Neural cell (in vitro differentiated cells): ENCODE measurements around the gene GGA1.

Experiments
- POLR2AphosphoS5 ChIP-seq: IDR thresholded peaks from 2 replicates; pipeline ENCODE4 v1.6.1; 2012
- TF ChIP-seq, protein P1 (sequence below): IDR thresholded peaks from 2 replicates; pipeline ENCODE4 v1.6.1; 2012; ENCODE audit warnings: borderline replicate concordance

DNA sequence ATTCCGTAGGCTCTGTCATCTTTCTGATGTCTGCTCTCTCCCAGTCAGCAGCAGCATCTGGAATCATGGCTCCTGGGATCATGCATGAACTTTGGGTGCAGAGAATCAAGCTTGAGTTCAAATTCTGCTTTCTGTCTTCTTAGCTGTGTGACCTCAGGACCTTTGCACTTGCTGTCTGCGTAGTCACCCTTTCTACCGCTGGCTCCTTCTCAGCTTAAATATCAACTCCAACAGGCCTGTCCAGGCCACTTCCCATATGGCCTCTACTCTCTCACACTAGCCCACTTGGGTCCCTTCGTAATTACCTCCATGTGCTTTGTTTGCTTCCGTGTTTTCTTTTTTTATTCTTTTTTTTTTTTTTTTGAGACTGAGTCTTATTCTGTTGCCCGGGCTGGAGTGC lies 4.6 kb upstream of the GGA1 start:
- TF ChIP-seq POLR2AphosphoS5: no peak
- TF ChIP-seq, protein P1, sequence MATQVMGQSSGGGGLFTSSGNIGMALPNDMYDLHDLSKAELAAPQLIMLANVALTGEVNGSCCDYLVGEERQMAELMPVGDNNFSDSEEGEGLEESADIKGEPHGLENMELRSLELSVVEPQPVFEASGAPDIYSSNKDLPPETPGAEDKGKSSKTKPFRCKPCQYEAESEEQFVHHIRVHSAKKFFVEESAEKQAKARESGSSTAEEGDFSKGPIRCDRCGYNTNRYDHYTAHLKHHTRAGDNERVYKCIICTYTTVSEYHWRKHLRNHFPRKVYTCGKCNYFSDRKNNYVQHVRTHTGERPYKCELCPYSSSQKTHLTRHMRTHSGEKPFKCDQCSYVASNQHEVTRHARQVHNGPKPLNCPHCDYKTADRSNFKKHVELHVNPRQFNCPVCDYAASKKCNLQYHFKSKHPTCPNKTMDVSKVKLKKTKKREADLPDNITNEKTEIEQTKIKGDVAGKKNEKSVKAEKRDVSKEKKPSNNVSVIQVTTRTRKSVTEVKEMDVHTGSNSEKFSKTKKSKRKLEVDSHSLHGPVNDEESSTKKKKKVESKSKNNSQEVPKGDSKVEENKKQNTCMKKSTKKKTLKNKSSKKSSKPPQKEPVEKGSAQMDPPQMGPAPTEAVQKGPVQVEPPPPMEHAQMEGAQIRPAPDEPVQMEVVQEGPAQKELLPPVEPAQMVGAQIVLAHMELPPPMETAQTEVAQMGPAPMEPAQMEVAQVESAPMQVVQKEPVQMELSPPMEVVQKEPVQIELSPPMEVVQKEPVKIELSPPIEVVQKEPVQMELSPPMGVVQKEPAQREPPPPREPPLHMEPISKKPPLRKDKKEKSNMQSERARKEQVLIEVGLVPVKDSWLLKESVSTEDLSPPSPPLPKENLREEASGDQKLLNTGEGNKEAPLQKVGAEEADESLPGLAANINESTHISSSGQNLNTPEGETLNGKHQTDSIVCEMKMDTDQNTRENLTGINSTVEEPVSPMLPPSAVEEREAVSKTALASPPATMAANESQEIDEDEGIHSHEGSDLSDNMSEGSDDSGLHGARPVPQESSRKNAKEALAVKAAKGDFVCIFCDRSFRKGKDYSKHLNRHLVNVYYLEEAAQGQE: no peak
